HG03520 (cell line): ENCODE measurements around the gene STARD8.

Experiments used
- ATAC-seq: cut with Tn5 transposase; IDR thresholded peaks from one replicate; pipeline ENCODE4 v1.9.1; 2021; ENCODE audit warnings: mild to moderate bottlenecking, moderate library complexity; ENCODE audit not compliant: unreplicated experiment

STARD8 gene

DNA sequence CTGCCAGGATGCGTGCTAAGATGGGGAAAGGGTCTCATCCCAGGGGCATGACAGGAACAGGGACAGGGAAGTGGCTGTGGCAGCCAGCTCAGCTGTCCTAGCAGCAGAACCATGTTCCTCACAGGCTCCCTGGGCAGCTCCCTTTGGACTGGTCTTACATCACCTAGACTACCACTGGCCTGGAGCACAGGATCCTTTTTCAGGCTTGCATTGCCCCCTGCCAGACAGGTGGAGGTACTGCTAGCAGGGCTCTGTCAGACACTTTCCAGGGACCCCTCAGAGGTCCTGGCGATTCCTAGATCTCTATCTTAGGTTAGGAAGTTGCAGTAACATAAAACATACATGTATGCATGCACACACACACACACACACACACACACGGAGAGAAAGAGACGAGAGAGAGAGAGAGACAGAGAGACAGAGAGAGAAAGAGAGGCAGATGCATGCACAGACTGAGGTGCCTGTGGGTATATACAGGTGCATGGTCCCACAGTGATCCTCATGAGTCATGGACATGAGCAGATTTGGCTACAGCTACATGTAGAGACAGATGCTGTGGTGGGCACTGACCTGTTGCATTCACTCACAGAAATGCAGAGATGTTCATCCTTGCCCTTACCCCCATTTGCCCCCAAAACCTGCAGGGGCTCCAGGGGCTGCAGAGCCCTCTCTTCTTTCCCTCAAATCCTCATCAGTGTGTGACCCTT is 63.6 kb downstream of the STARD8 start:
- ATAC-seq = no peak

DNA sequence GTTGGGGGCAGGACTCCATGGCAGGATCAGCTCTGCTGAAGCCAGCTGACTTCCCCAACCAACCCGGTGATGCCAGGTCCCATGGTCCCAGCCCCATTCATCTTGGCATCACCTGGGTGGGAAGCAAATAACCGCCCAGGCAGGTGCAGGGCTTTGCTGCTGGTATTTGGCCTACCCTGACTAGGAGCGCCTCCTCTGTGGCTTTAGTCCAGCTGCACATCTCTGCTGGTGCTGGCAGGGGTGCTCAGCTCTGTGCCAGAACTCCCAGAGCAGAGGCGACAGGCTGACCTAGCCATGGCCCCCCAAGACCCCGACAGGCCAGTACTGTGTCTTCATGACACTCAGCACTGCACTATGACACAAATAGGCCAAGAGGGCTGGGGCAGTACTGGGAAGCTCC is 64.4 kb downstream of the STARD8 start:
- no peak for ATAC-seq

DNA sequence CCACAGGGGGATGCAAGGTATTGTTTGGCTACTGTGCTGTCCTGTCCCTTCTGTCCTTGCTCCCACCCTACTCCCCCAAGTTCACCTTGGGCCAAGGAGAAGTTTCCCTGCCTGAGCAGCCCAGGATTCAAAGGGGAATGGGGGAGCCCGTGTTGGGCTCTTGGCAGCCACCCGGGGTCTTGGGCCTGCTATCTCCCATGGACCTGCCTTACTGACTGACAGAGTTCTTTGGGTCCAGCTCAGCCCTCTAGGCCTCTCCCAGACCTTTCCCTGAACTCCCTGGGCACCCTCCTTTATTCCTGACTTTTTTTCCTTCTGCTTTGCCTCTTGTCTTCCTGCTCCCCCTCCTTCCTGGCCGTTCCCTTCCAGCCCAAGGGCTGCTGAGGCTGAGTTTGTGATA is 67.4 kb downstream of the STARD8 start:
- no peak for ATAC-seq

DNA sequence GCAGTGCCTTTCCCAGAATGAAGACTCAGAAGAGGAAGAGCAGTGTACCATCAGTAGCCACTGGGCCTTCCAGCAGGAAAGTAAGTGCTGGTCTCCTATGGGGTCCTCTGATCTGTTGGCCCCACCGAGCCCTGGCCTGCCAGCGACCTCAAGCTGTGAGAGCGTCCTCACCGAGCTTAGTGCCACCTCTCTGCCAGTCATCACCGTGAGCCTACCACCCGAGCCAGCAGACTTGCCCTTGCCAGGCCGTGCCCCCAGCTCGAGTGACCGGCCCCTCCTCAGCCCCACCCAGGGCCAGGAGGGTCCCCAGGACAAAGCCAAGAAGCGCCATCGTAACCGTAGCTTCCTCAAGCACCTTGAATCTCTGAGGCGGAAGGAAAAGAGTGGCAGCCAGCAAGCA is 69.7 kb downstream of the STARD8 start:
- no peak for ATAC-seq

GRCh38 chrX:68717663-68718442 is 70.4 kb downstream of the STARD8 start:
- ATAC-seq = no peak

- ATAC-seq = no peak
Measured at GRCh38 chrX:68718443-68718820, 71.0 kb downstream of the STARD8 start.

DNA sequence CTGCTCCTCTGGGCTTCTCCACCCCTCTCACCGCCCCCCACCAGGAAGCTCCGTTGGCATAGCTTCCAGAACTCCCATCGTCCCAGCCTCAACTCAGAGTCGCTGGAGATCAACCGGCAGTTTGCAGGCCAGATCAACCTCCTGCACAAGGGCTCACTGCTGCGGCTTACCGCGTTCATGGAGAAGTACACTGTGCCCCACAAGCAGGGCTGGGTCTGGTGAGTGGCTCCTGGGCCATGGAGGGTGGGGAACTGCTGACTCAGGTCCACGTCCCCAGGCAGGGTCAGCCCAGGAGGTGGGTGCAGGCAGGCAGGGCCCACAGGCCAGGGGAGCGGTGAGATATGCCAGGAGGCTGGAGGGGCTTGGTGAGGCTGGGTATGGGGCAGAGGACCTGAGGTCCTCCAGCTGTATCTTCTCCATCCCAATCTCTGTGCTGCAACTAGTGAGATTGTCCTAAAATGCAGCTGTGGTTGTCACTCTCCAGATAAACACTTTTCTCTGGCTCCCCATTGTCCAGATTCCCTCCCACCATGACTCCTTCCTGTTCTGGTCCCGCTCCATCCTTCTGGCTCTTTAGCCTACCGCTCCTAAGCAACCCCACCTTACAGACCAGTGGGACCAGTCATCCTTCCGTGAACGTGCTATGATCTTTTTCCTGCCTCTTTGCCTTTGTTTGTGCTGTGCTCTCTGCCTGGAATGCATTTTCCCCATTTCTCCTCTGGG is 71.9 kb downstream of the STARD8 start:
- no peak for ATAC-seq

GRCh38 chrX:68719904-68720614 is 72.6 kb downstream of the STARD8 start:
- ATAC-seq = no peak

DNA sequence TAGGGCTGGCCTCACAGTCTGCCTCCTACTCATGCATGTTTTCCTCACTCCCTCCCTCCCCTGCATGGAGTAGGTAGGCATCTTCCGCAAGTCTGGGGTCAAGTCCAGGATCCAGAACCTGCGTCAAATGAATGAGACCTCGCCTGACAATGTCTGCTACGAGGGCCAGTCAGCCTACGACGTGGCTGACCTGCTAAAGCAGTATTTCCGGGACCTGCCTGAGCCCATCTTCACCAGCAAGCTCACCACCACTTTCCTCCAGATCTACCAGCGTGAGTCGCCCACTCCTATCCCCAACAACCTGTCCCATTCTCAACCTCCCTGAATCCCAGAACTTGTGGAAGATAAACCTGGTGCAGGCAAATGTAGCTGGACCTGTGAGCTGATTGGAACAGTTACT is 73.4 kb downstream of the STARD8 start:
- no peak for ATAC-seq

DNA sequence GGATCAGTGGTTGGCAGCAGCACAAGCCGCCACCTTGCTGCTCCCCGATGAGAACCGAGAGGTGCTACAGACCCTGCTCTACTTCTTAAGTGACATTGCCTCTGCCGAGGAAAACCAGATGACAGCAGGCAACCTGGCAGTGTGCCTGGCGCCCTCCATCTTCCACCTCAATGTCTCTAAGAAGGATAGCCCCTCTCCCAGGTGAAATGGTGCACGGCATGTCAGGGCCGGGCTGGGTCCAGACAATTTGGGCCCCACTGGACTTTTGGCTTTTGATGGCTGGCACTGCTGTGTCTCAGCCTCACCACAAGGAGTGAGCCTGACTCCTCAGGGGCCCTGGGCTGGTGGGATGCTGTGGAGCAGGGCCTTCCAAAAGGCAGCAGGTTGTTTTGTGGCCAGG is 74.1 kb downstream of the STARD8 start:
- no peak for ATAC-seq

DNA sequence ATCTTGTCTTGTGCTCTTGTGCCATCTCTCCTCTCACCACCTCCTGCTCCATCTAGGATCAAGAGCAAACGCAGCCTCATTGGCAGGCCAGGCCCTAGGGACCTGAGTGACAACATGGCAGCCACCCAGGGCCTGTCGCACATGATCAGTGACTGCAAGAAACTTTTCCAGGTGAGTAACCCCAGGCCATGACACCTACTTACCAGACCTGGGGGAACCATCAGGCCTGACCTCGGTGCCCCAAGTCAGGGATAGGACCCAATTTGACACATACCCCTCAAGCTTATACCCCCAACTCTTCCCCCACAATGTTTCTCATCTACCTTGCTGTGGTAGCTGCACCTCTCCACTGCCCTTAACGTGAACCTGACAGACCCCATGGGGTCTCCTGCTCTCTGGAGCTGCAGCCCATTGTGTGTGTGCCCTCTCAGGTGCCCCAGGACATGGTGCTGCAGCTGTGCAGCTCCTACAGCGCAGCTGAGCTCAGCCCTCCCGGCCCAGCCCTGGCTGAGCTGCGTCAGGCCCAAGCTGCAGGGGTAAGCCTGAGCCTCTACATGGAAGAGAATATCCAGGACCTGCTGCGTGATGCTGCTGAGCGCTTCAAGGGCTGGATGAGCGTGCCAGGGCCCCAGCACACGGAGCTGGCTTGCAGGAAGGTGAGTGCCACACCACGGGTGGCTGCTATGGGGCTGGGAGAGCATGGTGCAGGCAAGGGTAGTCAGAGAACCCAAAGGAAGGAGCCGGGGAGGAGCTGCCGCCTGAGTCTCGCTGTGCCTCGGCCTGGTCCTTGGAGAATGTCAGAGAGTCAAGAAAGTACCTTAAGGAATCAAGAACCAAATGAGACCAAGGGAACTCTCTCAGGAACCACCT is 74.8 kb downstream of the STARD8 start:
- ATAC-seq = no peak

DNA sequence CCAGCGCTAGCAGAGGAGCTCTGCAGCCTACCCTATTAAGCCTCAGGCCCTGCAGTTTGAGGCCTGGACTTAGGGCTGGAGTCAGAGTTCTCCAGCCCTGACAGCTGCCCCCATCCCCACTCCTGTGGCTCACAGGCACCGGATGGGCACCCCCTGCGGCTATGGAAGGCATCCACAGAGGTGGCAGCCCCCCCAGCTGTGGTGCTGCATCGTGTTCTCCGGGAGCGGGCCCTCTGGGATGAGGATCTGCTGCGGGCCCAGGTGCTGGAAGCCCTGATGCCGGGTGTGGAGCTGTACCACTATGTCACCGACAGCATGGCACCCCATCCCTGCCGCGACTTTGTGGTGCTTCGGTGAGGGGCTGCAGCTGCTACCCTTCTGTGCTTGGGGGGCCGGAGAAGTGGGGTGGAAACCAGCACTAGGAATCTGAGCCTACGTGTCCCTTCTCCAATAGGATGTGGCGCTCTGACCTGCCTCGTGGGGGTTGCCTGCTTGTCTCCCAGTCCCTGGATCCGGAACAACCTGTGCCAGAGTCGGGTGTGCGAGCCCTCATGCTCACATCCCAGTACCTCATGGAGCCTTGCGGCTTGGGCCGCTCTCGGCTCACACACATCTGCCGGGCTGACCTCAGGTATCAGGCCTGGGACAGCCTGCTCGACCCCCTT is 76.2 kb downstream of the STARD8 start:
- ATAC-seq = no peak

GRCh38 chrX:68724531-68725020 is 77.1 kb downstream of the STARD8 start:
- ATAC-seq = no peak

GRCh38 chrX:68725756-68726365 is 78.4 kb downstream of the STARD8 start:
- ATAC-seq = no peak

DNA sequence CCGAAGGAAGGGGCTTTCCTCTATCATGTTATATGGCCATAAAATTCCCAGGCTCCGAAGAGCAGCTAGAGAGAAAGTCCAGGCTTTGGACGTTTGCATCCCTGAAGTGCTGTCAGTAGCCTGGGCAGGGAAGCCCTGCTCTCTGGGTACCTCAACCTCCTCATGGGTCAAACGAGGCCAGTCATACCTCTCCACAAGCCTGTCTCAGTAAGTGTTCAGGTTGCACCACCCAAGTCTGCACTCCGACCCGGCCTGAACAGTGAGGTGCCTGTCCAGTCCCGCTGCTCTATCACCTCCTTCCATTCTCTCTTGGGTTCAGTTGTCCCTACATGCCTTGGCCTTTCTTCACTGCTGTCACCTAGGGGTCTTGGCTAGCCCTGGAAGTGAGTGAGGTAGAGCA is 78.9 kb downstream of the STARD8 start:
- ATAC-seq = no peak

GRCh38 chrX:68727696-68728095 is 80.2 kb downstream of the STARD8 start:
- ATAC-seq = no peak

DNA sequence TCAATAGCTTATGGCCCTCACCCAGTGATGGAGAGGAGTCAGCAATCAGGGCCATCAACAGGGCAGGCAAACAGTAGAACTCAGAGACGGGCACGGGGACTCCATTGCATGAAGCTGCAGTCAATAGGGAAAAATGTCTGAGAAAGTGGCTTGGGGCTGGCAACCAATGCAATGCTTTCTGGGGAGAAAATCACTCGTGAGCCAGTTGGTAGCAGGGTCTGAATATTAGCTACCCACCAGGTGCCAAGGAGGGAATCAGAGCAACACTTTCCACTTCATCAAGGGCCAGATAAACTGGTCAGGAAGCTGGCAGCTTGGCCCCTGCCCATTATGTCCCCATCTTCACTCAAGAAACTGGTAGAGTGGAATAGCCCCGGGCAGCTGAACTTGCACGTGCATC is 80.7 kb downstream of the STARD8 start:
- no peak for ATAC-seq

DNA sequence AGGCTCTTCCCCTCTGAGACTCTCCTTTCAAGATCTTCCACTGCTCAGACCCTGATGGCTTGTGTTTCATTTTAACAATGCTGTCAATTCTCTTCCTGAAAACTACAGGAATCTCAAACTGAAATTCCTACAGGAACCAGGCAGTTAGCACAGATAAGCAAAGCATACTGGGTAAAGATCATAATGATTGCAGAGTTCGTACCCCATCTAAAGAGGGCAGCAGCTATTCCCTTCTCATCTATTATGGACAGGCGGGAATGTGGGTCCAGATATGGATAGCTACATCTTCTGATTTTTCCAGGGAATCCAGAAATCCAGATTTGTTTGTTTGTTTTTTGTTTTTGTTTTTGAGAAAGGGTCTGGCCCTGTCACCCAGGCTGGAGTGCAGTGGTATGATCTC is 83.8 kb downstream of the STARD8 start:
- ATAC-seq = no peak

GRCh38 chrX:68732906-68733493 is 85.5 kb downstream of the STARD8 start:
- ATAC-seq = no peak
